Mucosa of stomach (tissue), 1 donor: ENCODE data around the gene HSPA12A.

Source experiments
- H3K27me3 ChIP-seq: one replicate; pipeline ENCODE4 v1.7.0; 2013; ENCODE audit warnings: mild to moderate bottlenecking, low read length; ENCODE audit not compliant: control insufficient read depth, insufficient read depth
- H3K36me3 ChIP-seq: one replicate; pipeline ENCODE4 v1.7.0; 2013; ENCODE audit warnings: low read length; ENCODE audit not compliant: control insufficient read depth, insufficient read depth
- H3K4me1 ChIP-seq: one replicate; pipeline ENCODE4 v1.7.0; 2013; ENCODE audit warnings: mild to moderate bottlenecking, low read length; ENCODE audit not compliant: control insufficient read depth, insufficient read depth
- H3K4me3 ChIP-seq: one replicate; pipeline ENCODE4 v1.7.0; 2013; ENCODE audit warnings: low read length
- H3K9ac ChIP-seq: one replicate; pipeline ENCODE4 v1.7.0; 2013; ENCODE audit warnings: mild to moderate bottlenecking, low read length, moderate library complexity
- H3K9me3 ChIP-seq: one replicate; pipeline ENCODE4 v1.7.0; 2013; ENCODE audit warnings: mild to moderate bottlenecking, low read length, moderate library complexity; ENCODE audit not compliant: control insufficient read depth
- donor health status: Pancreatic carcinoma.

Gene HSPA12A

GRCh38 chr10:116706281-116706680 lies 36.1 kb downstream of the HSPA12A start:
- Histone ChIP-seq H3K9me3 (no peaks in the 10 kb centered on the region), H3K4me3 (no peak overlapping the region), H3K9ac (no peak overlapping the region), H3K4me1 (no peaks in the 10 kb centered on the region), H3K27me3 (no peaks in the 10 kb centered on the region), H3K36me3 (no peaks in the 10 kb centered on the region)

DNA sequence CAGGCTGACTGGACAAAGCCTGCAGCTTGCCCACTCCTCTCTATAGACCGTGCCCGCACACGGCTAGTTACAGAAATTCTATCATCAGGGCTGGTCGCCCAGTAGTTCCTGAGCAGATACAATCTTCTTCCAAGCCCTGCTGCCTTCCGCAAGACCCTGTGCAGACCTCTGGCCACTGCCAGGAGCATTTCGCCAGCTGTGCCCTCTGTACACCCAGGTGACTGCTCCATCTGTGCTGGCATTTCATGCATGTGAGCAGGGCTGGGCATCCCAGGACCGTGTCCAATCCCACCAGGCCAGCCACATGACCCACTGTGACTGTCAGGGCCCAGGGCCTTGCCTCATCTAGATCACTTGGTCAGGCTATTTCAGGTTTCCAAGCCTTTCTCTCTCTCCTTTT lies 36.9 kb downstream of the HSPA12A start:
- H3K9ac ChIP-seq = no peak overlapping the region
- no peaks in the 10 kb centered on the region for H3K9me3 ChIP-seq
- H3K36me3 ChIP-seq = no peaks in the 10 kb centered on the region
- no peaks in the 10 kb centered on the region for H3K4me1 ChIP-seq
- H3K27me3 ChIP-seq = no peaks in the 10 kb centered on the region
- H3K4me3 ChIP-seq = no peak overlapping the region

DNA sequence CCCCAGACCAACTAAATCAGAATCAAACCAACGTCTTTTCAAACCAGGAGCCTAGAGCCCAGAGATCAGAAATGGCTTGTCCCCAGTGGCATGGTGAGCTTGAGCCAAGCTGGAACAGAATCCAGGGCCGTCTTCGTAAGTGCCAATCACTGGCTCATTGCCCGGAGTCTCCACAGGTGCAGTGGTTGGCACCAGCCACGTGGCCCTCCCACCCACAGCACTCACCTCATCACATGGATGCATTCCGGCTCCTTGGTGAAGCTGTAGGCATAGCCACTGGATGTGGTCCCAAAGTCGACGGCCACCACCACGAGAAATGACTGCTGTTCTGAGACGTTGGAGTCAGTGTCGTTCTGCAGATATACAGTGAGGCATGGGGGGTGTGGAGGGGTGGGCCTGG lies 37.4 kb downstream of the HSPA12A start:
- Histone ChIP-seq H3K4me3 (no peak overlapping the region), H3K36me3 (no peaks in the 10 kb centered on the region), H3K4me1 (no peaks in the 10 kb centered on the region), H3K27me3 (no peaks in the 10 kb centered on the region), H3K9ac (no peak overlapping the region), H3K9me3 (no peaks in the 10 kb centered on the region)

GRCh38 chr10:116702165-116702564 lies 40.2 kb downstream of the HSPA12A start:
- no peaks in the 10 kb centered on the region for H3K4me1 ChIP-seq
- no peaks in the 10 kb centered on the region for H3K27me3 ChIP-seq
- H3K9me3 ChIP-seq = no peaks in the 10 kb centered on the region
- H3K36me3 ChIP-seq = no peaks in the 10 kb centered on the region
- no peak overlapping the region for H3K4me3 ChIP-seq
- H3K9ac ChIP-seq = no peak overlapping the region

DNA sequence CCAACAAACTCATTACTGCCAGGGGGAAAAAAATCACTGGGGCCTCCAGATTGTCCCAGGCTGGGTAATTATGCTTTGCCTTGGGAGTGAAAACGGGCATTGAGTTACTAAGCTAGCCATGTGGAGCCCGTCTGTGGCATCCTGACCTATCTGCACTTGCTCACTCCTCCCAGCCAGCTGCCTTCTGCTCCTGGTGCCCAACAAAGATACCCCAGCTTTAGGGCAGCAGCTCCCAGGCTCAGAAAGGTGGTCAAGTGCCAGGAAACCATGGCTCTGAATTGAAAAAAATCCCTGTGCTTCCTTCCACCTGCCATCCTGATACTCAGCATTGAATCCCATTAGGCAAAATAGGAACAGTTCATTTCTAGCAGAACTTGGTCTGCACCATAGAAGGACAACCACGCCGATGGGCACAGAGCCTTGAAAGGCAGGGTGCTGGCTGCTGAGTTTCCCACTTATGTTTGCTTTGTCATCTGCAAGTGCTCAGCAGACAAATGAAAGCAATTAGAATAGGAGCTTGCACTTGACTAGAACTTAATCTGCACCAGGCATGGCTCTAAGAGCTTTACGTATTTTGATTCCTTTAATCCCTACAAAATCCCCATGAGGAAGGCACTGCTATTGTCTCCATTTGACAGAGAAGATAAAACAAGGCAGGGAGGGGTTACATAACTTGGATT lies 42.8 kb downstream of the HSPA12A start:
- no peak overlapping the region for H3K9ac ChIP-seq
- H3K9me3 ChIP-seq = no peaks in the 10 kb centered on the region
- no peaks in the 10 kb centered on the region for H3K27me3 ChIP-seq
- no peaks in the 10 kb centered on the region for H3K36me3 ChIP-seq
- no peak overlapping the region for H3K4me3 ChIP-seq
- no peaks in the 10 kb centered on the region for H3K4me1 ChIP-seq

DNA sequence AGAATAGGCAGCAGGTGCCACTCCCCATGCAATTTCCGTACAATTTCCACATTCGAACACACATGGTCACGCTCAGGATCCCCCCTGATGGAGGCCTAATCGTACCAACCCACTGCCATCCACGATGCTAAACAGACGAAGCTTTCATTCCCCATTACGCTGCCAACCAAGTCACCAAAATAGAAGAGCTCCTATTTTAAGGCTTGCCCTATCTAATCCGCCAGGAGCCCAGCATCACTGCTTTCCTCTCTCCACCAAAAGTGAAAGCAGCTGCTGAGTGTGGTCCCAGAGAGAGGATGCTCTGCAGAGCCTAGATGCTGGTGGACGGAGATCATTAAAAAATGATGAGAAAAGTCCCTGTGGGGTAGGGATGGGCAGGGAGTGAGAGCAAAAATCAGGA lies 43.3 kb downstream of the HSPA12A start:
- no peak overlapping the region for H3K9ac ChIP-seq
- no peaks in the 10 kb centered on the region for H3K27me3 ChIP-seq
- no peaks in the 10 kb centered on the region for H3K36me3 ChIP-seq
- H3K9me3 ChIP-seq = no peaks in the 10 kb centered on the region
- H3K4me3 ChIP-seq = no peak overlapping the region
- H3K4me1 ChIP-seq = no peaks in the 10 kb centered on the region

GRCh38 chr10:116698364-116698763 lies 44.0 kb downstream of the HSPA12A start:
- no peaks in the 10 kb centered on the region for H3K36me3 ChIP-seq
- no peaks in the 10 kb centered on the region for H3K4me1 ChIP-seq
- no peaks in the 10 kb centered on the region for H3K9me3 ChIP-seq
- H3K4me3 ChIP-seq = no peak overlapping the region
- H3K27me3 ChIP-seq = no peaks in the 10 kb centered on the region
- H3K9ac ChIP-seq = no peak overlapping the region

- Histone ChIP-seq H3K4me1 (no peaks in the 10 kb centered on the region), H3K4me3 (no peak overlapping the region), H3K9me3 (no peaks in the 10 kb centered on the region), H3K9ac (no peak overlapping the region), H3K27me3 (no peaks in the 10 kb centered on the region), H3K36me3 (no peaks in the 10 kb centered on the region)
Observed at GRCh38 chr10:116697816-116698215, 44.5 kb downstream of the HSPA12A start.

DNA sequence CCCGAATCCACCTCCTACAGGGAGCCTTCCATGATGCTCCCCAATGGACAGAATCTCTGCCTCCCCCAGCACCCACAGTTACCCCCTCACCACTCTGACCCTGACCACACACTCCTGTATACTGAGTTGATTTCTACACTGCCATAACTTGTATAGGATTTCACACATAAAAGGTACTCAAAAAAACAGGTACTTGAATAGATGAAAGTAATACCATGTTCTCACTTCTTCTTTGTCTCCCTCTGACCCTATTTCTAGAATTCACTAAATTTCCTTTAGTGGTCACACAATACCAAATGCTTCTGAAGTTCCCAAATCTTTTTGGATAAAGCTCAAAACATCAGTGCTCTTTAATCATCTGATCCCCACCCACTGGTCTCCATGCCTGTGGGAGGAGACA lies 45.4 kb downstream of the HSPA12A start:
- no peaks in the 10 kb centered on the region for H3K9me3 ChIP-seq
- no peaks in the 10 kb centered on the region for H3K27me3 ChIP-seq
- H3K36me3 ChIP-seq = no peaks in the 10 kb centered on the region

DNA sequence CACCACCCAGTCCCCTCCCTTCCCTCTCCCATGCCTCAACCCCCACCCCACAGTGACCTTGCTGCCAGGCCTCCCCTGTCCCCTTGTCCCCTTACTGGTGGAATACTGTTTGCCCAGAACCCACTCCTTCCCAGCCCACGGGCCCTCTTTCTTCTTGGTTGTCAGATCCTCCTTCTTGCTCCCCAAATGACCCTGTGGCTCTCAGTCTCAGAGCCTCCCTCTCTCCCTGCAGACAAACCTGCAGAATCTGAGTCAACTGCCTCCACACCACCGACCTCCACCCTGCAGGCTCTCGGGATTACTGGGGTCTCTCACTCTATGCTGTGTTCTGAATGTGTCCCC lies 47.5 kb downstream of the HSPA12A start:
- Histone ChIP-seq H3K9ac (no peak overlapping the region), H3K27me3 (no peaks in the 10 kb centered on the region), H3K4me3 (no peak overlapping the region), H3K9me3 (no peaks in the 10 kb centered on the region), H3K4me1 (no peaks in the 10 kb centered on the region), H3K36me3 (no peaks in the 10 kb centered on the region)

More for the DNA sequence above, 45.4 kb downstream of the HSPA12A start:
- no peak overlapping the region for H3K9ac ChIP-seq
- H3K4me1 ChIP-seq = no peaks in the 10 kb centered on the region
- no peak overlapping the region for H3K4me3 ChIP-seq

- no peaks in the 10 kb centered on the region for H3K27me3 ChIP-seq
- no peaks in the 10 kb centered on the region for H3K36me3 ChIP-seq
- no peak overlapping the region for H3K9ac ChIP-seq
- H3K4me3 ChIP-seq = no peak overlapping the region
- no peaks in the 10 kb centered on the region for H3K4me1 ChIP-seq
- no peaks in the 10 kb centered on the region for H3K9me3 ChIP-seq
Observed at GRCh38 chr10:116694243-116694926, 48.0 kb downstream of the HSPA12A start.

GRCh38 chr10:116692225-116692624 lies 50.1 kb downstream of the HSPA12A start:
- H3K36me3 ChIP-seq = no peaks in the 10 kb centered on the region
- H3K9me3 ChIP-seq = no peaks in the 10 kb centered on the region
- H3K4me3 ChIP-seq = no peak overlapping the region
- no peaks in the 10 kb centered on the region for H3K27me3 ChIP-seq
- H3K9ac ChIP-seq = no peak overlapping the region
- no peaks in the 10 kb centered on the region for H3K4me1 ChIP-seq
